Breast epithelium (tissue), 4 donors: ENCODE results near the gene NLGN4X. TPM values are rescaled to one million over a fixed set of nuclear protein-coding genes. Genes with fewer than 3 reads are reported as not detected.

ENCODE experiments used
- DNase-seq, 2 donors: peaks; one replicate each; pipeline ENCODE4 v3.0.0-alpha.2; 2019; ENCODE audit warnings: low spot score in 2 of 2
- H3K27ac ChIP-seq, 2 donors: fragments of 200-600 bp; sonication (generic) in 1 of 2; one replicate each; pipeline ENCODE4 v1.5.1; 2016 to 2019; ENCODE audit warnings: mild to moderate bottlenecking in 1 of 2
- H3K27me3 ChIP-seq, 2 donors: fragments of 200-600 bp; sonication (generic) in 1 of 2; one replicate each; pipeline versions ENCODE4 v1.5.1 to v1.6.0; 2017 to 2019; ENCODE audit warnings: control low read depth in 1 of 2, mild to moderate bottlenecking in 1 of 2
- H3K36me3 ChIP-seq: fragments of 200-600 bp; one replicate; pipeline ENCODE4 v1.5.1; 2019
- H3K4me1 ChIP-seq, 2 donors: fragments of 200-600 bp; sonication (generic); one replicate each; pipeline ENCODE4 v1.5.1; 2016 to 2019; ENCODE audit warnings: control low read depth in 1 of 2
- H3K4me3 ChIP-seq, 3 donors: fragments of 200-600 bp; sonication (generic); 1 replicate in 2 of 3; 2 replicates in 1 of 3; pipeline ENCODE4 v1.5.1; 2016 to 2019; ENCODE audit warnings: mild to moderate bottlenecking in 3 of 3, moderate library complexity in 2 of 3
- H3K9me3 ChIP-seq, 2 donors: fragments of 200-600 bp; sonication (generic) in 1 of 2; one replicate each; pipeline ENCODE4 v1.5.1; 2016 to 2019; ENCODE audit warnings: control low read depth in 1 of 2
- CTCF ChIP-seq, 3 donors: fragments of 450-650 bp; IDR thresholded peaks; one replicate each; pipeline ENCODE4 v1.5.1; 2016 to 2017; ENCODE audit warnings: antibody characterized with exemption in 3 of 3, mild to moderate bottlenecking in 3 of 3, moderate library complexity in 3 of 3
- POLR2A ChIP-seq: fragments of 450-650 bp; IDR thresholded peaks from one replicate; pipeline ENCODE4 v1.6.1; 2016; ENCODE audit warnings: antibody characterized with exemption, mild to moderate bottlenecking, moderate library complexity
- POLR2AphosphoS5 ChIP-seq, 3 donors: sonication (generic); formaldehyde crosslinking; IDR thresholded peaks; one replicate each; pipeline ENCODE4 v1.6.1; 2017; ENCODE audit warnings: antibody characterized with exemption in 3 of 3
- intact Hi-C: fragments of 100-400 bp; cut with DNase I; formaldehyde crosslinking; loops from one replicate; pipeline ENCODE4 v1.15.1; 2023; ENCODE audit warnings: low total_unique reads
- total RNA-seq, 3 donors: library from RNA; depleted of rRNA; stranded (reverse); fragments of >200 nt; gene quantifications; one replicate each; pipeline ENCODE4 v1.1.0, GENCODE V29; 2016

Gene NLGN4X
- total RNA-seq, 3 donors from 2014 or later: 0.64 to 8.6 (median 2.0) TPM

GRCh38 chrX:6132970-6133369, 95.7 kb downstream of the NLGN4X start:
- H3K4me3 ChIP-seq: no peak overlapping the region
- H3K36me3 ChIP-seq: no peaks in the 10 kb centered on the region
- TF ChIP-seq POLR2AphosphoS5 (IDR thresholded peaks at IDR 0.05) (no peak), CTCF (IDR thresholded peaks at IDR 0.05) (no peak), POLR2A (no peak)
- intact Hi-C loops: no loop called here
- H3K27ac ChIP-seq: no peak overlapping the region
- DNase-seq: no peak
- H3K4me1 ChIP-seq: no peaks in the 10 kb centered on the region
- no peaks in the 10 kb centered on the region for H3K9me3 ChIP-seq
- H3K27me3 ChIP-seq: no peaks in the 10 kb centered on the region

GRCh38 chrX:6131287-6131686, 97.4 kb downstream of the NLGN4X start:
- Histone ChIP-seq H3K36me3 (no peaks in the 10 kb centered on the region), H3K4me3 (no peak overlapping the region), H3K4me1 (no peaks in the 10 kb centered on the region), H3K27ac (no peak overlapping the region), H3K9me3 (no peaks in the 10 kb centered on the region), H3K27me3 (no peaks in the 10 kb centered on the region)
- intact Hi-C loops: no loop called here
- no peak for DNase-seq
- TF ChIP-seq POLR2A: no peak
- TF ChIP-seq POLR2AphosphoS5 (IDR thresholded peaks at IDR 0.05): no peak
- TF ChIP-seq CTCF (IDR thresholded peaks at IDR 0.05): no peak

- TF ChIP-seq POLR2A (no peak), POLR2AphosphoS5 (IDR thresholded peaks at IDR 0.05) (no peak), CTCF (IDR thresholded peaks at IDR 0.05) (no peak)
- H3K27me3 ChIP-seq: no peaks in the 10 kb centered on the region
- H3K27ac ChIP-seq: no peak overlapping the region
- no peaks in the 10 kb centered on the region for H3K9me3 ChIP-seq
- H3K4me3 ChIP-seq: no peak overlapping the region
- intact Hi-C loops: no loop called here
- H3K36me3 ChIP-seq: no peaks in the 10 kb centered on the region
- no peaks in the 10 kb centered on the region for H3K4me1 ChIP-seq
- no peak for DNase-seq
These were observed 99.5 kb downstream of the NLGN4X start for GRCh38 chrX:6129195-6129594.

GRCh38 chrX:6120329-6120728, 108.3 kb downstream of the NLGN4X start:
- Histone ChIP-seq H3K9me3 (no peaks in the 10 kb centered on the region), H3K4me3 (no peak overlapping the region), H3K36me3 (no peaks in the 10 kb centered on the region), H3K27me3 (no peaks in the 10 kb centered on the region), H3K27ac (no peak overlapping the region), H3K4me1 (no peaks in the 10 kb centered on the region)
- TF ChIP-seq POLR2A (no peak), CTCF (IDR thresholded peaks at IDR 0.05) (no peak), POLR2AphosphoS5 (IDR thresholded peaks at IDR 0.05) (no peak)
- DNase-seq: no peak
- intact Hi-C loops: no loop called here

- intact Hi-C loops: loop anchor here (1.0 kb wide), 1 partner anchor 20 kb away; no protein-coding TSS in a partner anchor
- no peak for DNase-seq
- no peaks in the 10 kb centered on the region for H3K36me3 ChIP-seq
- no peaks in the 10 kb centered on the region for H3K27me3 ChIP-seq
- TF ChIP-seq CTCF (IDR thresholded peaks at IDR 0.05) (no peak), POLR2AphosphoS5 (IDR thresholded peaks at IDR 0.05) (no peak), POLR2A (no peak)
- no peak overlapping the region for H3K27ac ChIP-seq
- H3K9me3 ChIP-seq: peaks cover 7 to 9% of the 10 kb centered on the region in 2 donors
- no peaks in the 10 kb centered on the region for H3K4me1 ChIP-seq
- H3K4me3 ChIP-seq: no peak overlapping the region
These were observed 133.2 kb downstream of the NLGN4X start for GRCh38 chrX:6095469-6095868.
